ENCODE data around the gene PYGO2.
"Not testable (repeated sequence)": the region's sequence is repeated elsewhere in the genome, so short reads cannot be mapped to it uniquely, and the experiment has no call there.

PYGO2 gene

DNA sequence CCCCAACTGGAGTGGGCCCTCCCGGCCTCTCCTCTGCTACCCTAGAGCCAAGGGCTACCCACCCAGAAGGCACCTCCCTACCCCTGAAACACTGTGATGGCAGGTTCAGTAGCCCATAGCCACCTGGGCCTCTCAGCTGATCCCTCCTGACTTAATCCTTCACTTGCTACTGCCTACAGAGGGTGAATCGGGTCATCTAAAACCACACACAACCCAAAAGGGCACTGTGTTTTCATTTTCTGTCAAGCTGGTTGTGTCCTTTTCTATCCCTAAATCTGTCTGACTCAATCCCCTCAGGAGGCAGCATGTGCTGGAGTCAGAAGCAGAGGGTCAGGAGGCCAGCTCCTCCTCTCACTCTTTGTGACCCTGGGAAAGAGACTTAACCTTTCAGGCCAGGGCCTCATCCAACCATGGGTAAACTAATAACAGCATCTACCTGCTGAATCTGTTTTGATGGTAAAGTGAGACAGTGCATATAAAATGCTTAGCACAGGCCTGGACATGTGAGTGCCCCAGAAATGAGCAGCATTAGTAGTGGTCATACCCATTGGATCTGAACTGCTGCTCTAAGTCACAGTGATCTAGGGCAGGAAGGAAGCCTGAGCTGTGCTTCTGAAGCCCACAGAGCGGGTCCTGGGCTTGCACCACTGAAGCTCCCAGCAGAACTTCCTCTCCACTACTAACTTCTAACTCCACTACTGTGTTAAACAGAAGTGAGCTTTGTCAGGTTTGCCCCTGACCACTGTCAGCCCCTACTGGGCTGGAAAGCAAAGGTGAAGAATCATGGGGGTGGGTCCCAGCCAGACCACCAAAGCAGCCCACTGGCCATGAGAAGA is 36.0 kb downstream of the PYGO2 start:
- TF ChIP-seq, protein P1, sequence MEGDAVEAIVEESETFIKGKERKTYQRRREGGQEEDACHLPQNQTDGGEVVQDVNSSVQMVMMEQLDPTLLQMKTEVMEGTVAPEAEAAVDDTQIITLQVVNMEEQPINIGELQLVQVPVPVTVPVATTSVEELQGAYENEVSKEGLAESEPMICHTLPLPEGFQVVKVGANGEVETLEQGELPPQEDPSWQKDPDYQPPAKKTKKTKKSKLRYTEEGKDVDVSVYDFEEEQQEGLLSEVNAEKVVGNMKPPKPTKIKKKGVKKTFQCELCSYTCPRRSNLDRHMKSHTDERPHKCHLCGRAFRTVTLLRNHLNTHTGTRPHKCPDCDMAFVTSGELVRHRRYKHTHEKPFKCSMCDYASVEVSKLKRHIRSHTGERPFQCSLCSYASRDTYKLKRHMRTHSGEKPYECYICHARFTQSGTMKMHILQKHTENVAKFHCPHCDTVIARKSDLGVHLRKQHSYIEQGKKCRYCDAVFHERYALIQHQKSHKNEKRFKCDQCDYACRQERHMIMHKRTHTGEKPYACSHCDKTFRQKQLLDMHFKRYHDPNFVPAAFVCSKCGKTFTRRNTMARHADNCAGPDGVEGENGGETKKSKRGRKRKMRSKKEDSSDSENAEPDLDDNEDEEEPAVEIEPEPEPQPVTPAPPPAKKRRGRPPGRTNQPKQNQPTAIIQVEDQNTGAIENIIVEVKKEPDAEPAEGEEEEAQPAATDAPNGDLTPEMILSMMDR (IDR thresholded peaks at IDR 0.05; ENCODE audit: low read depth, low read length), result no peak

GRCh38 chr1:154923695-154924094 is 37.9 kb downstream of the PYGO2 start:
- TF ChIP-seq, protein P1 (IDR thresholded peaks at IDR 0.05; ENCODE audit: low read depth, low read length), result no peak
- H3K4me3 ChIP-seq (ENCODE audit: low read depth, low read length), result no peak overlapping the region

More for the DNA sequence above, 36.0 kb downstream of the PYGO2 start:
- no peak overlapping the region for H3K4me3 ChIP-seq (ENCODE audit: low read depth, low read length)

DNA sequence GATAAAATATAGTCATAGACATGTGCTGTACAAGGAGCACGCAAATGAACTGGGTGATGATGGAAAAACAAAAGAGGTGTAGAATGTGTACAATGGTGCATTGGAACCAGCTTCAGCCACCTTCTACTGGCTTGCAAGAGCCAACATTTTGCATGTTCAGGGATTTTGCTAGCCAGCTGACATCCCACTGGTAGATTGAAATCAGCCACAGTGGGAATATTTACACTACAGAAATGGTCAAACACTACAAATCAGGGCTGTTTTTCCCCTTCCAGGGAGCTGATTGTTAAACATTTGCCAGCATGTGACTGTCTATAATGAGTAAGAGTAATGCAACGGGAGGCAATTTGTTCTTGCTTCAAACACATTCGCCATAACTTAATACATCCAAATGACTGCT is 48.3 kb downstream of the PYGO2 start:
- no peak overlapping the region for H3K4me3 ChIP-seq (ENCODE audit: low read depth, low read length)
- TF ChIP-seq, protein P1 (IDR thresholded peaks at IDR 0.05; ENCODE audit: low read depth, low read length), result no peak

GRCh38 chr1:154912755-154913154 is 48.8 kb downstream of the PYGO2 start:
- no peak overlapping the region for H3K4me3 ChIP-seq (ENCODE audit: low read depth, low read length)
- TF ChIP-seq, protein P1 (IDR thresholded peaks at IDR 0.05; ENCODE audit: low read depth, low read length), result no peak

GRCh38 chr1:154911691-154912550 is 49.7 kb downstream of the PYGO2 start:
- TF ChIP-seq, protein P1 (IDR thresholded peaks at IDR 0.05; ENCODE audit: low read depth, low read length), result no peak
- H3K4me3 ChIP-seq (ENCODE audit: low read depth, low read length), result no peak overlapping the region

GRCh38 chr1:154910851-154911250 is 50.7 kb downstream of the PYGO2 start:
- H3K4me3 ChIP-seq (ENCODE audit: low read depth, low read length), result no peak overlapping the region
- TF ChIP-seq, protein P1 (IDR thresholded peaks at IDR 0.05; ENCODE audit: low read depth, low read length), result no peak

DNA sequence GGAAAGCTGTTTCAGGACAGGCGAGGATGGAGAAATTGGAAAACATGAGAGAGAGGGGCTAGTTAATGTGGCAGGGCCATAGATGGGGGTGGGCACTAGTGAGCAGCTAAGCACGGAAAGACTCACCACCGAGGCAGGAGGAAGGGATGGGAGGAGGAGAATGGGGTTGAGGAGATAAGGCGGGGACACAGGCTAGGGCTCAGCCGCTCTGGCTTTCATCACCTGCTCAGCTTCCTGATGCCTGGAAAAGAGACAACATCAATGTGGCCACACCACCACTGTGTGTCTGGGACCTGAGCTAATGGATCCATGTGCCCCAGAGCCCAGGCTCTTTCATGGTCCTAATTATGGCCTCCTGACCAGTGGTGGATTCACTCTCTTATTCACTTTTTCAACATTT is 52.6 kb downstream of the PYGO2 start:
- TF ChIP-seq, protein P1 (IDR thresholded peaks at IDR 0.05; ENCODE audit: low read depth, low read length), result no peak
- H3K4me3 ChIP-seq (ENCODE audit: low read depth, low read length), result no peak overlapping the region

- H3K4me3 ChIP-seq (ENCODE audit: low read depth, low read length), result not testable (repeated sequence)
Observed at GRCh38 chr1:154908129-154908528, 53.5 kb downstream of the PYGO2 start.

All from WI38 (cell line).